GM19395 (cell line): Measurements from ENCODE around the gene TNFAIP2.

ENCODE experiments used
- ATAC-seq: cut with Tn5 transposase; IDR thresholded peaks from one replicate; pipeline ENCODE4 v1.9.1; 2021; ENCODE audit warnings: mild to moderate bottlenecking, moderate library complexity; ENCODE audit not compliant: unreplicated experiment

Gene TNFAIP2

DNA sequence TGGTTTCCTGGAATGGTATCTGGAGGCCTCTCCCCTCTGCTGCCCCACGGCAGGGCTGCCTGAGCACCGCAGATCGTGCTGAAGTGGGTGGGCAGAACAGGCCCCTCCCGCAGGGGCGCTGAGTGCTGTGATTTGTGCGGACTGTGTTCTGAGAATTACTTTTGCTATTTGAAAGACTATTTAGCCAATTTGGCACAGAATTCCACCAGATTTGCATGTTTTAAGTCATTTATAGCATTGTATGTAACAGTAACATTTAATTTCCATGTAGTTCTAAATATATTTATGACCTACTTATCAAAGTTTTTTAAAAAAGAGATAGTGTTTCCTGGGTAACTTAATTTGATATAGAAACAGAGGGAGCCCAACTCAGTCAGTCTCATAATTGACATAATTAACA is 55.3 kb downstream of the TNFAIP2 start:
- ATAC-seq = no peak

GRCh38 chr14:103179094-103179493 is 55.8 kb downstream of the TNFAIP2 start:
- ATAC-seq = no peak

DNA sequence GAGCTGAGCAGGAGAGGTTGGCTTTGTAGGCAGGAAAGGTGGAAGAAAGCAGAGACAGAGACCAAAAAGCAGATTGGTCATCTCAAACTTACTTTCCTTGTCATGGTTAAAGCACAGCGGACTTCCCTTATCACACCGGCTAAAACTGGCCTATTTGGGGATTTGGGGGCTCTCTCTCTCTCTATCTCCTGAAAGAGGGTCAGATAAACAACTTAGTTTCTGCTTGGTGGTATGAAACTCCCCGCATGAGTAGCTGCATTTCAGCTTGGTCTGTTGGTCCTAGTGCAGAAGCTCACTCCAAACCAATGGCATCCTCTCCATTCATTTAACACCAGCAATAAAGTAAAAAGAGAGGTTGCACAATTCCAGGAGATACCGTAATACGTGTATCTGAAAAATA is 57.1 kb downstream of the TNFAIP2 start:
- no peak for ATAC-seq

GRCh38 chr14:103184046-103184445 is 60.8 kb downstream of the TNFAIP2 start:
- no peak for ATAC-seq

DNA sequence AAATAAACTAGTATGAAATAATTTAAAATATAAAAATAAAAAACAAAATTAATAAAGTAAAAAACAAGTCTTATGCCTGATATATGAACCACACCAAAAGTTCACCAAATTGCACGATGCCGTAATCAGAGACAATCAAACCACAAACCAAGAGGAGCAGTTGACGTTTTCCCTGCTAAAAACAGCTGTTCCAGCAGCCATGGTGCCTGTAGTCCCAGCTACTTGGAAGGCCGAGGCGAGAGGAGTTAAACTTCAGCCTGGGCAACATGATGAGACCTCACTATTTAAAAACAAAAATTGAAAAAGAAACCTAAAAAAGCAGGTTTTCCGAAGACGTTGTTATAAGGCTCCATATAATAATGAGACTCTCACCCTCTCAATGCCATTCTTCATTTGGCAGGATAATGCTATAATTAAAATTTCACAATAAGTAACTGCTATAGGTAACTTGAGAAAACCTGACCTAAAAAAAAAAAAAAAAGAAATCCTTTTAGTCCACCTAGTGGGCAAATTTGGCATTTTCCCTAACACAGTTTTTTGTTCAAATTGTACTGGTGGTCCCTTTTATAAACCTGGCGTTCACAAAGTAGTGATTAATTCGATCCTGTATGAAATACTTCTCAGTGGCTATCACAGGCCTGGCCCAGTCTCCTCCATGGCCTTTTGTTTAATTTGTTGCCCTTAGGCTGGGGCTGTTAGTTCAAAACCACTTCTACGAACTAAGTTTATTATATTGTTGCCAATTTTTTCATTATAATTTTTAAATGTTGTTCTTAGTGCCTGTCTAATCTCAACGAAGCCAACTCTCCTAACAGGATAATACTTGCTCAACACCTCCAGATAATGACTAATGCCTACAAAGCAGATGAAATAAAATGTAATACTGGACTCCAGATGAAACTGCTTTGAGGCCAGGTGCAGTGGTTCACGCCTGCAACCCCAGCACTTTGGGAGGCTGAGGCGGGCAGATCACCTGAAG is 62.1 kb downstream of the TNFAIP2 start:
- ATAC-seq = no peak

- no peak for ATAC-seq
Measured at GRCh38 chr14:103186241-103186822, 63.1 kb downstream of the TNFAIP2 start.
